HepG2 (cell line): ENCODE data around the gene PLEKHA6. TPM values are rescaled to one million over a fixed set of nuclear protein-coding genes. Genes with fewer than 3 reads are reported as not detected.
A peak's percentile ranks its signal among the peaks of the same experiment; 100 is the strongest.

ENCODE experiments used
- AGO2 ChIP-seq: fragments of 200-400 bp; formaldehyde crosslinking; optimal IDR thresholded peaks from 2 replicates; pipeline ENCODE3; 2017; ENCODE audit warnings: mild to moderate bottlenecking, low read depth, low read length, moderate library complexity
- CEBPB ChIP-seq: IDR thresholded peaks from 2 replicates; pipeline ENCODE4 v1.6.1; 2011; ENCODE audit warnings: low read depth, low read length, improper control_type of control experiment, borderline replicate concordance
- FOXA1 ChIP-seq, 2 experiments: fragments of 450-650 bp in 1 of 2; sonication (generic) in 1 of 2; formaldehyde crosslinking in 1 of 2; IDR thresholded peaks; 2 replicates each; pipeline versions ENCODE4 v1.4.0 to v1.6.1; 2016 to 2020; ENCODE audit warnings: missing genetic modification reagents in 1 of 2
- HMGA1 ChIP-seq: sonication (generic); formaldehyde crosslinking; conservative IDR thresholded peaks from 2 replicates; pipeline ENCODE4 v1.4.0; 2020; ENCODE audit warnings: missing genetic modification reagents
- HMGXB3 ChIP-seq: sonication (generic); formaldehyde crosslinking; IDR thresholded peaks from 2 replicates; pipeline ENCODE4 v1.4.0; 2020; ENCODE audit warnings: missing genetic modification reagents, borderline replicate concordance
- KLF13 ChIP-seq: sonication (generic); formaldehyde crosslinking; IDR thresholded peaks from 2 replicates; pipeline ENCODE4 v1.4.0; 2020; ENCODE audit warnings: mild to moderate bottlenecking, missing genetic modification reagents
- PLRG1 ChIP-seq: fragments of 450-650 bp; conservative IDR thresholded peaks from 2 replicates; pipeline ENCODE4 v1.6.1; 2016
- POGZ ChIP-seq: sonication (generic); formaldehyde crosslinking; IDR thresholded peaks from 2 replicates; pipeline ENCODE4 v1.4.0; 2020; ENCODE audit warnings: mild to moderate bottlenecking, missing genetic modification reagents
- SAP130 ChIP-seq: IDR thresholded peaks from 2 replicates; pipeline ENCODE4 v1.6.1; 2016; ENCODE audit warnings: low read depth
- SKI ChIP-seq: fragments of 450-650 bp; IDR thresholded peaks from one replicate; pipeline ENCODE4 v1.6.1; 2018; ENCODE audit warnings: mild to moderate bottlenecking; ENCODE audit not compliant: partially characterized antibody
- SMC3 ChIP-seq: IDR thresholded peaks from 2 replicates; pipeline ENCODE4 v1.6.1; 2011; ENCODE audit warnings: low read length, improper control_type of control experiment
- SYNCRIP ChIP-seq: fragments of 200-400 bp; formaldehyde crosslinking; IDR thresholded peaks from 2 replicates; pipeline ENCODE4 v1.6.1; 2018; ENCODE audit warnings: mild to moderate bottlenecking, low read depth, low read length; ENCODE audit not compliant: insufficient read depth
- THAP8 ChIP-seq: sonication (generic); formaldehyde crosslinking; IDR thresholded peaks from 2 replicates; pipeline ENCODE4 v1.5.1; 2020; ENCODE audit warnings: missing genetic modification reagents, mild to moderate bottlenecking, borderline replicate concordance
- ZNF20 ChIP-seq: sonication (generic); formaldehyde crosslinking; IDR thresholded peaks from 2 replicates; pipeline ENCODE4 v1.4.0; 2020; ENCODE audit warnings: mild to moderate bottlenecking, moderate library complexity, missing genetic modification reagents
- ZNF326 ChIP-seq: sonication (generic); formaldehyde crosslinking; IDR thresholded peaks from 2 replicates; pipeline ENCODE4 v1.4.0; 2020; ENCODE audit warnings: missing genetic modification reagents, borderline replicate concordance
- ZNF33A ChIP-seq: sonication (generic); formaldehyde crosslinking; IDR thresholded peaks from 2 replicates; pipeline ENCODE4 v1.5.1; 2020; ENCODE audit warnings: missing genetic modification reagents, mild to moderate bottlenecking, moderate library complexity, borderline replicate concordance
- ZNF639 ChIP-seq: conservative IDR thresholded peaks from 2 replicates; pipeline ENCODE4 v1.6.1; 2018; ENCODE audit warnings: missing genetic modification reagents
- ZNF672 ChIP-seq: sonication (generic); formaldehyde crosslinking; IDR thresholded peaks from 2 replicates; pipeline ENCODE4 v1.8.1; 2022; ENCODE audit warnings: missing genetic modification reagents
- ZNF780A ChIP-seq: sonication (generic); formaldehyde crosslinking; IDR thresholded peaks from 2 replicates; pipeline ENCODE4 v1.8.0; 2022; ENCODE audit warnings: mild to moderate bottlenecking, missing genetic modification reagents, moderate library complexity
- ZSCAN29 ChIP-seq: sonication (generic); formaldehyde crosslinking; conservative IDR thresholded peaks from 2 replicates; pipeline ENCODE4 v1.4.0; 2020; ENCODE audit warnings: mild to moderate bottlenecking, missing genetic modification reagents
- polyA plus RNA-seq, 8 experiments: library from polyadenylated mRNA; depleted of rRNA in 3 of 8; stranded (reverse) in 7 of 8; unstranded in 1 of 8; fragments of >200 nt; fragmentation: Illumina TruSeq in 4 of 8; extraction: Trizol in 4 of 8; gene quantifications; 2 replicates each; pipeline versions ENCODE4 v1.2.1 to v1.2.3, GENCODE V29; 2011 to 2016; ENCODE audit warnings: low read depth in 4 of 8, missing spikeins in 1 of 8, mixed read lengths in 1 of 8; ENCODE audit not compliant: insufficient read depth in 1 of 8
- total RNA-seq, 5 experiments: library from RNA; depleted of rRNA; stranded (reverse); fragments of >200 nt; fragmentation: Illumina TruSeq; extraction: Trizol; gene quantifications; 2 replicates each; pipeline ENCODE4 v1.2.3, GENCODE V29; 2016; ENCODE audit warnings: low read depth in 1 of 5
- TF ChIP-seq, protein P1 (sequence below): sonication (generic); formaldehyde crosslinking; IDR thresholded peaks from 2 replicates; pipeline ENCODE4 v1.8.0; 2022; ENCODE audit warnings: mild to moderate bottlenecking, missing genetic modification reagents, moderate library complexity
- TF ChIP-seq, protein P2 (sequence below): sonication (generic); formaldehyde crosslinking; IDR thresholded peaks from 2 replicates; pipeline ENCODE4 v1.4.0; 2020; ENCODE audit warnings: missing genetic modification reagents

The PLEKHA6 gene
- total and polyA plus RNA-seq, 2 of the 13 experiments (the other 11 are each of a cell fraction or from before 2014, with no cell fraction given): 5.3 to 11.4 TPM

- TF ChIP-seq THAP8 (CRISPR knock-in tag) (no peak; the same call in 1 of the 2 replicates), ZNF780A (CRISPR knock-in tag) (no peak), ZNF326 (CRISPR knock-in tag) (no peak), KLF13 (no peak), PLRG1 (no peak), ZNF639 (0 out of 2 replicates have a peak, but pooled peaks have one; percentile 28), CEBPB (peak; percentile 99), SKI (peak; percentile 57), FOXA1 (IDR thresholded peaks at IDR 0.05) (no peak), FOXA1 (CRISPR knock-in tag; IDR thresholded peaks at IDR 0.05) (peak; percentile 89), SYNCRIP (no peak), SAP130 (CRISPR knock-in tag) (peak; percentile 90), HMGXB3 (CRISPR knock-in tag) (peak; percentile 34; the same call in 1 of the 2 replicates), ZSCAN29 (peak; percentile 90; the same call in 1 of the 2 replicates), ZNF33A (CRISPR knock-in tag) (no peak), HMGA1 (CRISPR knock-in tag) (no peak), SMC3 (peak; percentile 49; the same call in 1 of the 2 replicates), AGO2 (no peak), ZNF20 (CRISPR knock-in tag) (no peak), ZNF672 (CRISPR knock-in tag) (no peak), POGZ (CRISPR knock-in tag) (peak; percentile 92)
- TF ChIP-seq, protein P1, sequence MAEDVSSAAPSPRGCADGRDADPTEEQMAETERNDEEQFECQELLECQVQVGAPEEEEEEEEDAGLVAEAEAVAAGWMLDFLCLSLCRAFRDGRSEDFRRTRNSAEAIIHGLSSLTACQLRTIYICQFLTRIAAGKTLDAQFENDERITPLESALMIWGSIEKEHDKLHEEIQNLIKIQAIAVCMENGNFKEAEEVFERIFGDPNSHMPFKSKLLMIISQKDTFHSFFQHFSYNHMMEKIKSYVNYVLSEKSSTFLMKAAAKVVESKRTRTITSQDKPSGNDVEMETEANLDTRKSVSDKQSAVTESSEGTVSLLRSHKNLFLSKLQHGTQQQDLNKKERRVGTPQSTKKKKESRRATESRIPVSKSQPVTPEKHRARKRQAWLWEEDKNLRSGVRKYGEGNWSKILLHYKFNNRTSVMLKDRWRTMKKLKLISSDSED (CRISPR knock-in tag): no peak
- TF ChIP-seq, protein P2, sequence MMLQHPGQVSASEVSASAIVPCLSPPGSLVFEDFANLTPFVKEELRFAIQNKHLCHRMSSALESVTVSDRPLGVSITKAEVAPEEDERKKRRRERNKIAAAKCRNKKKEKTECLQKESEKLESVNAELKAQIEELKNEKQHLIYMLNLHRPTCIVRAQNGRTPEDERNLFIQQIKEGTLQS (CRISPR knock-in tag): no peak
Observed at GRCh38 chr1:204254031-204254661, 105.6 kb downstream of the PLEKHA6 start (continued).
